CD4-positive, alpha-beta T cell (primary cell): ENCODE data around the gene RREB1. TPM values are rescaled to one million over a fixed set of nuclear protein-coding genes. Genes with fewer than 3 reads are reported as not detected.

Source experiments
- ATAC-seq: fragments of 200-7000 bp; cut with Tn5 transposase; one replicate; pipeline ENCODE4 v1.10.0; 2022; ENCODE audit warnings: mild to moderate bottlenecking; ENCODE audit not compliant: poor library complexity
- CTCF ChIA-PET: fragments of 350-600 bp; sonication (Branson Sonifier 250); formaldehyde crosslinking; loops from one replicate; lab custom pipeline; 2021; ENCODE audit warnings: antibody characterized with exemption, inconsistent platforms; lab: Charles Lee
- POLR2A ChIA-PET: fragments of 350-600 bp; sonication (Branson Sonifier 250); formaldehyde crosslinking; loops from one replicate; lab custom pipeline; 2021; ENCODE audit warnings: antibody characterized with exemption, inconsistent platforms; lab: Charles Lee
- DNase-seq, 14 experiments: peaks; one replicate each; pipeline ENCODE4 v3.0.0-alpha.2; 2013 to 2020; ENCODE audit warnings: mixed read lengths in 2 of 14
- H3K27ac ChIP-seq, 2 donors: one replicate each; pipeline versions ENCODE4 v1.5.1 to v1.7.0; 2013; ENCODE audit warnings: low read length in 2 of 2, low read depth in 1 of 2, mild to moderate bottlenecking in 1 of 2
- H3K27me3 ChIP-seq, 2 experiments: 1 replicate in 1 of 2; 2 replicates in 1 of 2; pipeline versions ENCODE4 v1.6.1 to v1.7.0; 2013; ENCODE audit warnings: low read length in 2 of 2, control low read depth in 1 of 2, mild to moderate bottlenecking in 1 of 2, moderate library complexity in 1 of 2; ENCODE audit not compliant: insufficient read depth in 2 of 2, control insufficient read depth in 1 of 2
- H3K36me3 ChIP-seq: one replicate; pipeline ENCODE4 v1.6.1; 2013; ENCODE audit warnings: low read length, control low read depth; ENCODE audit not compliant: insufficient read depth
- H3K4me1 ChIP-seq: one replicate; pipeline ENCODE4 v1.6.1; 2013; ENCODE audit warnings: low read length, control low read depth; ENCODE audit not compliant: insufficient read depth
- H3K4me3 ChIP-seq: one replicate; pipeline ENCODE4 v1.5.1; 2013; ENCODE audit warnings: mild to moderate bottlenecking, low read length, moderate library complexity
- H3K9me3 ChIP-seq, 2 experiments: 1 replicate in 1 of 2; 2 replicates in 1 of 2; pipeline versions ENCODE4 v1.6.1 to v1.7.0; 2013; ENCODE audit warnings: low read length in 2 of 2, mild to moderate bottlenecking in 2 of 2, control low read depth in 1 of 2, moderate library complexity in 1 of 2; ENCODE audit not compliant: control insufficient read depth in 1 of 2, insufficient read depth in 1 of 2
- H3K27ac Mint-ChIP-seq: one replicate; pipeline ENCODE4 v1.8.0; 2020; ENCODE audit warnings: mixed read lengths
- H3K27me3 Mint-ChIP-seq: one replicate; pipeline ENCODE4 v1.8.0; 2021; ENCODE audit warnings: mixed read lengths
- H3K36me3 Mint-ChIP-seq: one replicate; pipeline ENCODE4 v1.8.0; 2021; ENCODE audit warnings: low read depth, mixed read lengths
- H3K4me1 Mint-ChIP-seq: one replicate; pipeline ENCODE4 v1.8.0; 2021; ENCODE audit warnings: low read depth, mixed read lengths
- H3K4me3 Mint-ChIP-seq: one replicate; pipeline ENCODE4 v1.8.0; 2020; ENCODE audit warnings: mild to moderate bottlenecking, mixed read lengths
- H3K9me3 Mint-ChIP-seq: one replicate; pipeline ENCODE4 v1.8.0; 2020; ENCODE audit warnings: mixed read lengths
- CTCF ChIP-seq: fragments of 200-600 bp; IDR thresholded peaks from one replicate; pipeline ENCODE4 v1.8.0; 2022; ENCODE audit warnings: antibody characterized with exemption, mild to moderate bottlenecking
- intact Hi-C, 2 experiments: fragments of 100-400 bp; cut with DNase I in 1 of 2; cut with micrococcal nuclease in 1 of 2; formaldehyde crosslinking; loops; one replicate each; pipeline versions ENCODE4 v1.15.1 to v1.9.0; 2023 to 2025; cut with DNase I, micrococcal nuclease
- total RNA-seq, 174 experiments: library from RNA in 2 of 174; stranded (reverse) in 2 of 174; gene quantifications; one replicate each; pipeline ENCODE4 v1.2.3 and lab custom pipeline; 2021 to 2026

RREB1 gene
- total RNA-seq, 2 experiments from 2014 or later: 56.5 to 60.0 TPM

GRCh38 chr6:7062451-7063162 lies 45.2 kb upstream of the RREB1 start:
- POLR2A ChIA-PET: interaction anchor here (0.6 kb wide), 1 partner anchor 37 kb away, joined by 3 read pairs; no protein-coding TSS in a partner anchor

GRCh38 chr6:7067305-7067704 lies 40.5 kb upstream of the RREB1 start:
- H3K4me1 ChIP-seq: no peaks in the 10 kb centered on the region
- Mint-ChIP-seq H3K27me3 (no peaks in the 10 kb centered on the region), H3K4me1 (no peaks in the 10 kb centered on the region), H3K4me3 (no peak overlapping the region), H3K27ac (no peak overlapping the region), H3K36me3 (no peaks in the 10 kb centered on the region), H3K9me3 (no peaks in the 10 kb centered on the region)
- ChIA-PET POLR2A (interaction anchor here (0.9 to 1.3 kb wide), 2 partner anchors 16 to 20 kb away, joined by 3 to 5 read pairs; no protein-coding TSS in a partner anchor), CTCF (interaction anchor here (0.6 to 0.7 kb wide), 2 partner anchors 79 to 135 kb away, joined by 3 read pairs; no protein-coding TSS in a partner anchor)
- no peaks in the 10 kb centered on the region for H3K9me3 ChIP-seq
- TF ChIP-seq CTCF: no peak
- DNase-seq (no peak), ATAC-seq (no peak)
- H3K27ac ChIP-seq: no peak overlapping the region
- H3K36me3 ChIP-seq: no peaks in the 10 kb centered on the region
- no peak overlapping the region for H3K4me3 ChIP-seq
- no peaks in the 10 kb centered on the region for H3K27me3 ChIP-seq
- intact Hi-C loops: no loop called here

More at GRCh38 chr6:7062451-7063162, 45.2 kb upstream of the RREB1 start:
- Histone ChIP-seq H3K4me3 (no peak overlapping the region), H3K27ac (no peak overlapping the region), H3K27me3 (no peaks in the 10 kb centered on the region), H3K9me3 (no peaks in the 10 kb centered on the region), H3K36me3 (no peaks in the 10 kb centered on the region), H3K4me1 (no peaks in the 10 kb centered on the region)
- DNase-seq: no peak
- CTCF ChIA-PET: interaction anchor here (1.0 kb wide), 1 partner anchor 15 kb away, joined by 3 read pairs; no protein-coding TSS in a partner anchor
- intact Hi-C loops: no loop called here
- Mint-ChIP-seq H3K4me1 (no peaks in the 10 kb centered on the region), H3K27me3 (no peaks in the 10 kb centered on the region), H3K9me3 (no peaks in the 10 kb centered on the region), H3K27ac (no peak overlapping the region), H3K4me3 (no peak overlapping the region), H3K36me3 (no peaks in the 10 kb centered on the region)
- no peak for TF ChIP-seq CTCF
- ATAC-seq: no peak

- no peak overlapping the region for H3K4me3 ChIP-seq
- POLR2A ChIA-PET: interaction anchor here (0.6 kb wide), 1 partner anchor 58 kb away, joined by 3 read pairs; no protein-coding TSS in a partner anchor
- peaks cover 12% of the 10 kb centered on the region for H3K4me1 Mint-ChIP-seq
- H3K27me3 ChIP-seq: no peaks in the 10 kb centered on the region
- CTCF ChIA-PET: no interaction called here
- H3K36me3 Mint-ChIP-seq: no peaks in the 10 kb centered on the region
- intact Hi-C loops: no loop called here
- no peak overlapping the region for H3K27ac ChIP-seq
- H3K9me3 Mint-ChIP-seq: no peaks in the 10 kb centered on the region
- no peaks in the 10 kb centered on the region for H3K9me3 ChIP-seq
- no peak for ATAC-seq
- H3K4me3 Mint-ChIP-seq: no peak overlapping the region
- H3K27ac Mint-ChIP-seq: no peak overlapping the region
- no peaks in the 10 kb centered on the region for H3K27me3 Mint-ChIP-seq
- DNase-seq: no peak
- H3K4me1 ChIP-seq: peaks cover 11% of the 10 kb centered on the region
- no peaks in the 10 kb centered on the region for H3K36me3 ChIP-seq
- TF ChIP-seq CTCF: no peak
These were observed 36.4 kb upstream of the RREB1 start for GRCh38 chr6:7071405-7071804.
